ENCODE measurements around the gene DHX36.

DNA sequence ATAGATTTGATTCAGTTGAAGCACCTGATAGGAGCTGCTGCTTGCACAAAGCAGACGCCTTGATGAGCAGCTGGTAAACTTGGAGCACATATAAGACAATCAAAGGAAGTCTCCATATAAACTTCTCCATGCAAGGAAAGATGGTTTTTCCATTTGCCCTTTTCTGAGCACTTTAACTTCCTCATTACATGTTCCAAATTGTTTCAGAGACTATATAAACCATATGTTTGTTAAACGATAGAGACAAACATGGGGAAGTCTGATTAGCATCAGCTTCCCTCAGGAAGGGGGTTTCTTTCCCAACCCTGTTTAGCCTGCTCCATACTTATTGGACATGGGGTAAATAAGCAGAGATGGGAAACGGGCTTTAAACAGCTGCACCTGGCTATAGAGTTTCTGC is 88.0 kb downstream of the DHX36 start:
- TF ChIP-seq POLR2A (IDR thresholded peaks at IDR 0.05): no peak
- TF ChIP-seq, protein P1, sequence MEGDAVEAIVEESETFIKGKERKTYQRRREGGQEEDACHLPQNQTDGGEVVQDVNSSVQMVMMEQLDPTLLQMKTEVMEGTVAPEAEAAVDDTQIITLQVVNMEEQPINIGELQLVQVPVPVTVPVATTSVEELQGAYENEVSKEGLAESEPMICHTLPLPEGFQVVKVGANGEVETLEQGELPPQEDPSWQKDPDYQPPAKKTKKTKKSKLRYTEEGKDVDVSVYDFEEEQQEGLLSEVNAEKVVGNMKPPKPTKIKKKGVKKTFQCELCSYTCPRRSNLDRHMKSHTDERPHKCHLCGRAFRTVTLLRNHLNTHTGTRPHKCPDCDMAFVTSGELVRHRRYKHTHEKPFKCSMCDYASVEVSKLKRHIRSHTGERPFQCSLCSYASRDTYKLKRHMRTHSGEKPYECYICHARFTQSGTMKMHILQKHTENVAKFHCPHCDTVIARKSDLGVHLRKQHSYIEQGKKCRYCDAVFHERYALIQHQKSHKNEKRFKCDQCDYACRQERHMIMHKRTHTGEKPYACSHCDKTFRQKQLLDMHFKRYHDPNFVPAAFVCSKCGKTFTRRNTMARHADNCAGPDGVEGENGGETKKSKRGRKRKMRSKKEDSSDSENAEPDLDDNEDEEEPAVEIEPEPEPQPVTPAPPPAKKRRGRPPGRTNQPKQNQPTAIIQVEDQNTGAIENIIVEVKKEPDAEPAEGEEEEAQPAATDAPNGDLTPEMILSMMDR (IDR thresholded peaks at IDR 0.05): no peak
